ENCODE results near the gene LIPA. TPM values are rescaled to one million over a fixed set of nuclear protein-coding genes. Genes with fewer than 3 reads are reported as not detected.

Gene LIPA
- total and polyA plus RNA-seq, 7 donors: 7.6 to 14.2 (median 10.3) TPM

DNA sequence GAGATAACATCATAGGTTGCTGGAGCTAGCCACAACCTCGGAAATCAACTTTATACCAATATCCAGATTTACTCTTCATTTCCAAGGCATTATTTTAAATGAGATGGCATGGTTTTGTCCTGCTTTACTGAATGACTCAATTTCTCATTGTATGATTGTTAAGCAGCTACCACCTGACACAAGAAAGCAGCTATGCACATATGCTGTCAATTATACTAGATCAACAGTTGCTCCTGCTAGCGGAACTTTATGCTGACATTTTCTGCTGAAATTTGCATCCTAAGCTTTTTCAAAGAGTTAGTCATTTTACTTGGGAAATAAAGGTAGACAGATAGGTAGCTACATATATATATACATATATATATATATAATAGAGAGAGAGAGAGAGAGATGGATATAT lies 35.5 kb downstream of the LIPA start:
- Histone ChIP-seq H3K9me3 (no peaks in the 10 kb centered on the region), H3K27me3 (ENCODE audit: insufficient read depth in 3 of 3, low read length in 2 of 3) (no peaks in the 10 kb centered on the region), H3K27ac (no peak overlapping the region), H3K4me1 (peaks cover 6% of the 10 kb centered on the region), H3K4me3 (no peak overlapping the region), H3K36me3 (ENCODE audit: insufficient read depth in 1 of 2, low read depth in 1 of 2) (peaks cover 0 to 20% of the 10 kb centered on the region in 2 donors)
- intact Hi-C loops (cut with DNase I): loop anchor here (5.0 to 10.0 kb wide), 2 partner anchors 281 to 346 kb away; no protein-coding TSS in a partner anchor
- TF ChIP-seq, protein P1, sequence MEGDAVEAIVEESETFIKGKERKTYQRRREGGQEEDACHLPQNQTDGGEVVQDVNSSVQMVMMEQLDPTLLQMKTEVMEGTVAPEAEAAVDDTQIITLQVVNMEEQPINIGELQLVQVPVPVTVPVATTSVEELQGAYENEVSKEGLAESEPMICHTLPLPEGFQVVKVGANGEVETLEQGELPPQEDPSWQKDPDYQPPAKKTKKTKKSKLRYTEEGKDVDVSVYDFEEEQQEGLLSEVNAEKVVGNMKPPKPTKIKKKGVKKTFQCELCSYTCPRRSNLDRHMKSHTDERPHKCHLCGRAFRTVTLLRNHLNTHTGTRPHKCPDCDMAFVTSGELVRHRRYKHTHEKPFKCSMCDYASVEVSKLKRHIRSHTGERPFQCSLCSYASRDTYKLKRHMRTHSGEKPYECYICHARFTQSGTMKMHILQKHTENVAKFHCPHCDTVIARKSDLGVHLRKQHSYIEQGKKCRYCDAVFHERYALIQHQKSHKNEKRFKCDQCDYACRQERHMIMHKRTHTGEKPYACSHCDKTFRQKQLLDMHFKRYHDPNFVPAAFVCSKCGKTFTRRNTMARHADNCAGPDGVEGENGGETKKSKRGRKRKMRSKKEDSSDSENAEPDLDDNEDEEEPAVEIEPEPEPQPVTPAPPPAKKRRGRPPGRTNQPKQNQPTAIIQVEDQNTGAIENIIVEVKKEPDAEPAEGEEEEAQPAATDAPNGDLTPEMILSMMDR (IDR thresholded peaks at IDR 0.05): no peak
- 96 to 99% (median 97%) methylated on average over 2 of the region's 2 CpGs for WGBS, 3 donors
- no peak for ATAC-seq
- DNase-seq: no peak

DNA sequence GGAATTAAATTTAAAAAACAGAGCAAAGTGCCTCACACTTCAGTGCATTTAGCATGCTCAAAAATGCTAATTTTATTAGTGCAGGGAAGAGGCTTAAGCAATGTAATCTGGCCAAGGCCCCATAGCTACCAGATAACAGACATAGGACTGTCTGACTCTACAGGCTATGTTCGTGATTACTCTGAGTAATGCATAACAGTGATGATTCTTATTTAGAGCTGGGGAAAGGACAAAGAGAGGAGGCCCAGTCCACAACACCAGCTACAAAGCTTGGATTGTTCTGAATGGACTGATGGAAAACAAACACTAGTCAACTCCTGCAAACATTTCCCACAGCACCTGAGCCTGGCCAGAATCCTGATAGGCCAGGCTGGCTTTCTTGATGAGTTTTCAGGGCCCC lies 36.1 kb downstream of the LIPA start:
- no peak for DNase-seq
- TF ChIP-seq, protein P1 (IDR thresholded peaks at IDR 0.05): no peak
- ATAC-seq: no peak
- intact Hi-C loops (cut with DNase I): loop anchor here (5.0 to 10.0 kb wide), 2 partner anchors 281 to 347 kb away; no protein-coding TSS in a partner anchor
- no peaks in the 10 kb centered on the region for H3K27me3 ChIP-seq (ENCODE audit: insufficient read depth in 3 of 3, low read length in 2 of 3)
- no peaks in the 10 kb centered on the region for H3K9me3 ChIP-seq
- H3K4me1 ChIP-seq: peaks cover 6% of the 10 kb centered on the region
- H3K4me3 ChIP-seq: no peak overlapping the region
- 76 to 85% (median 82%) methylated on average over 1 of the region's 1 CpG for WGBS, 3 donors
- H3K27ac ChIP-seq: no peak overlapping the region
- peaks cover 0 to 20% of the 10 kb centered on the region in 2 donors for H3K36me3 ChIP-seq (ENCODE audit: insufficient read depth in 1 of 2, low read depth in 1 of 2)

DNA sequence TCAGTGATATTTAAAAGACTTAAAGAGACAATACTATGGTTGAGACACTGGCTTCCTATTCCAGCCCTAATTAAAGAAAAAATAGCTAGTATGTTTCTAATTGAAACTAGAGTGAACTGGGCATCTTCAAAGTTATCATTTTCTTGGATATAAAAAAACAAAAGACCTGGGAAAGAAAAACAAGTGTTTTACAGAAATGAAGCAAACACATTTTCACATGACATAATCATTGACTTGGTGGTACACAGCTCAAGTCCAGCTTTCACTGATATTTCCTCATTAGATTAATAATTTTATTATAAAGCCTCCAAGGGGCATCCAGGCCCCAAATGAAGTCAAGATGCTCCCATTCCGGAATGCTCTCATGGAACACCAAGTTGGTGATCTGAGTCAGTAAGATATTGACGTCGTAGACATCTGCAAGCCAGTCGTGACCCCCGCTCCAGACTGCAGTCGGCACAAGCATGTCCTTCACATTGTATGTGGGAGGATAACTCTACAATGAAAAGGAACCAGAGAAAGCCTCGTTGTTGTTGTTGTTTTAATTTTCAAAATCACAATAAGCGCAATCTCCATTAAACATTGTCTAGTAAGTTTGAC lies 36.9 kb downstream of the LIPA start:
- intact Hi-C loops (cut with DNase I): loop anchor here (5.0 to 10.0 kb wide), 4 partner anchors 187 to 377 kb away; no protein-coding TSS in a partner anchor
- Histone ChIP-seq H3K36me3 (ENCODE audit: insufficient read depth in 1 of 2, low read depth in 1 of 2) (peaks cover 0 to 18% of the 10 kb centered on the region in 2 donors), H3K27me3 (ENCODE audit: insufficient read depth in 3 of 3, low read length in 2 of 3) (peaks cover 0 to 3% (median 0%) of the 10 kb centered on the region in 3 donors), H3K9me3 (no peaks in the 10 kb centered on the region), H3K4me3 (no peak overlapping the region), H3K27ac (no peak overlapping the region), H3K4me1 (peaks cover 6% of the 10 kb centered on the region)
- WGBS, 3 donors: 90 to 91% (median 90%) methylated on average over 8 of the region's 8 CpGs
- no peak for ATAC-seq
- DNase-seq: no peak
- TF ChIP-seq, protein P1 (IDR thresholded peaks at IDR 0.05): no peak

DNA sequence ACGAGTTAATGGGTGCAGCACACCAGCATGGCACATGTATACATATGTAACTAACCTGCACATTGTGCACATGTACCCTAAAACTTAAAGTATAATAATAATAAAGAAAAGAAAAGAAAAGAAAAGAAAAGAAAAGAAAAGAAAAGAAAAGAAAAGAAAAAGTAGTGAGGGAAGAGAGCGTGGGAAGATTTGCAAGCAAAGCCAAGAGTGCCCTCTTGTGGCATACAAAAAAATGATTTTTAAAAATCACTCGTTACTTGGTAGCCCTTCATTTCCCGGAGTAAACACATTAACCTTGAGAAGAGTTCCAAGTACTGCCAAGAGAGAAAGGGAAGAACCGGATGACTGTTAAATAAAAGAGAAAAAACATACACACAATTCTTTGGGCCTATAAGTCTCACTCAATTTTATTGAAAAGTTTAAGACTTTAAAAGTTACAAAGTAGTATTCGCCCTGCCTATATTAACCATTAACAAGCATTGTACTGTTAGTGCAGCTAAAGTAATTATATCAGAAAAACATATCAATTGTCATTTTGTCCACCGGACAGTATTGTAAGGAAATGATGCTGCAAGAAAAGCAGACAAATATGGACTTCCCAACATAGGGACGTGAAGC lies 38.3 kb downstream of the LIPA start:
- intact Hi-C loops (cut with DNase I): loop anchor here (2.0 to 10.0 kb wide), 4 partner anchors 186 to 376 kb away; no protein-coding TSS in a partner anchor
- 35 to 44% (median 39%) methylated on average over 8 of the region's 8 CpGs for WGBS, 3 donors

More for the DNA sequence above, 38.3 kb downstream of the LIPA start:
- Histone ChIP-seq H3K4me1 (peaks cover 8% of the 10 kb centered on the region), H3K9me3 (no peaks in the 10 kb centered on the region), H3K36me3 (ENCODE audit: insufficient read depth in 1 of 2, low read depth in 1 of 2) (peaks cover 0 to 18% of the 10 kb centered on the region in 2 donors), H3K4me3 (no peak overlapping the region), H3K27me3 (ENCODE audit: insufficient read depth in 3 of 3, low read length in 2 of 3) (peaks cover 0 to 11% (median 2%) of the 10 kb centered on the region in 3 donors), H3K27ac (no peak overlapping the region)
- no peak for DNase-seq
- TF ChIP-seq, protein P1 (IDR thresholded peaks at IDR 0.05): peak; percentile 70
- ATAC-seq: peak in 2 of 4 donors; percentile 57 to 70
